ENCODE measurements around the gene SHPK. TPM values are rescaled to one million over a fixed set of nuclear protein-coding genes. Genes with fewer than 3 reads are reported as not detected.

SHPK gene
- polyA plus RNA-seq, 10 donors: 4.6 to 10.7 (median 7.3) TPM

- no peak for DNase-seq
These were observed 3.8 kb downstream of the SHPK start for GRCh38 chr17:3632287-3632686.

- no peak for DNase-seq
These were observed 5.3 kb downstream of the SHPK start for GRCh38 chr17:3630781-3631180.

GRCh38 chr17:3627769-3628167, 8.3 kb downstream of the SHPK start:
- no peak for DNase-seq

GRCh38 chr17:3626831-3627768, 8.9 kb downstream of the SHPK start:
- no peak for DNase-seq

GRCh38 chr17:3622977-3623594, 13.0 kb downstream of the SHPK start:
- no peak for DNase-seq

GRCh38 chr17:3621146-3621720, 14.8 kb downstream of the SHPK start:
- DNase-seq: no peak

GRCh38 chr17:3615160-3615870, 20.7 kb downstream of the SHPK start:
- DNase-seq: no peak

- no peak for DNase-seq
These were observed 22.9 kb downstream of the SHPK start for GRCh38 chr17:3613124-3613523.

- DNase-seq: no peak
These were observed 25.5 kb downstream of the SHPK start for GRCh38 chr17:3610523-3610922.

GRCh38 chr17:3609689-3610088, 26.4 kb downstream of the SHPK start:
- DNase-seq: no peak

GRCh38 chr17:3603870-3604259, 32.2 kb downstream of the SHPK start:
- no peak for DNase-seq

GRCh38 chr17:3603119-3603869, 32.8 kb downstream of the SHPK start:
- peak in 1 of 3 donors; percentile 12 for DNase-seq

GRCh38 chr17:3602499-3602898, 33.6 kb downstream of the SHPK start:
- peak in 1 of 3 donors; percentile 37 for DNase-seq

GRCh38 chr17:3600529-3601205, 35.4 kb downstream of the SHPK start:
- no peak for DNase-seq

GRCh38 chr17:3598078-3598477, 38.0 kb downstream of the SHPK start:
- DNase-seq: no peak

GRCh38 chr17:3596804-3597464, 39.1 kb downstream of the SHPK start:
- DNase-seq: peak in 1 of 3 donors; percentile 42

GRCh38 chr17:3594976-3595375, 41.1 kb downstream of the SHPK start:
- DNase-seq: peak in 1 of 3 donors; percentile 25

GRCh38 chr17:3594051-3594800, 41.8 kb downstream of the SHPK start:
- peak; percentile 22 to 75 (median 60) for DNase-seq

- DNase-seq: no peak
These were observed 42.7 kb downstream of the SHPK start for GRCh38 chr17:3593384-3593783.
